Naive thymus-derived CD8-positive, alpha-beta T cell (primary cell): Measurements from ENCODE around the gene SRSF4. TPM values are rescaled to one million over a fixed set of nuclear protein-coding genes. Genes with fewer than 3 reads are reported as not detected.
A peak's percentile ranks its signal among the peaks of the same experiment; 100 is the strongest.

Source experiments
- ATAC-seq, 2 donors: fragments of 150-1000 bp; cut with Tn5 transposase in 1 of 2; sonication (Bioruptor Pico), chemical (Tn5 transposase) in 1 of 2; 1 replicate in 1 of 2; 2 replicates in 1 of 2; pipeline ENCODE4 v1.10.0; 2021; ENCODE audit warnings: mild to moderate bottlenecking in 2 of 2, moderate library complexity in 2 of 2
- POLR2A ChIA-PET: fragments of 350-600 bp; sonication (Branson Sonifier 250); formaldehyde crosslinking; loops from one replicate; lab custom pipeline; 2021; ENCODE audit warnings: antibody characterized with exemption; lab: Charles Lee
- DNase-seq, 10 donors: peaks; one replicate each; pipeline versions ENCODE4 v3.0.0 to v3.0.0-alpha.2; 2020 to 2022
- H3K27ac Mint-ChIP-seq, 10 donors: one replicate each; pipeline ENCODE4 v1.8.0; 2020 to 2022; ENCODE audit warnings: mild to moderate bottlenecking in 10 of 10, mixed read lengths in 10 of 10, moderate library complexity in 4 of 10, inconsistent platforms in 1 of 10
- H3K27me3 Mint-ChIP-seq, 5 donors: one replicate each; pipeline ENCODE4 v1.8.0; 2021 to 2022; ENCODE audit warnings: mixed read lengths in 5 of 5
- H3K36me3 Mint-ChIP-seq, 3 donors: one replicate each; pipeline ENCODE4 v1.8.0; 2020 to 2022; ENCODE audit warnings: mixed read lengths in 3 of 3, mild to moderate bottlenecking in 2 of 3, inconsistent platforms in 1 of 3
- H3K4me1 Mint-ChIP-seq, 4 donors: one replicate each; pipeline ENCODE4 v1.8.0; 2021 to 2022; ENCODE audit warnings: mixed read lengths in 4 of 4
- H3K4me3 Mint-ChIP-seq, 10 donors: one replicate each; pipeline ENCODE4 v1.8.0; 2020 to 2022; ENCODE audit warnings: mild to moderate bottlenecking in 10 of 10, mixed read lengths in 10 of 10, moderate library complexity in 6 of 10, inconsistent platforms in 1 of 10
- H3K9me3 Mint-ChIP-seq, 9 donors: one replicate each; pipeline ENCODE4 v1.8.0; 2020 to 2022; ENCODE audit warnings: mixed read lengths in 9 of 9, mild to moderate bottlenecking in 3 of 9, inconsistent platforms in 1 of 9, moderate library complexity in 1 of 9
- polyA plus RNA-seq, 3 donors: library from polyadenylated mRNA; unstranded; fragments of 300-500 nt; fragmentation: Illumina TruSeq; gene quantifications; one replicate each; pipeline ENCODE4 v1.2.3, GENCODE V29; 2021
- total RNA-seq, 8 experiments: library from RNA in 2 of 8; stranded (reverse) in 2 of 8; gene quantifications; one replicate each; pipeline ENCODE4 v1.2.3 and lab custom pipeline; 2021 to 2026

SRSF4 gene
- total and polyA plus RNA-seq, 5 experiments from 2014 or later, result 73.2 to 104 (median 83.3) TPM

GRCh38 chr1:29213055-29213454, 31.4 kb upstream of the SRSF4 start:
- no peak for DNase-seq
- ATAC-seq, result no peak
- POLR2A ChIA-PET, result no interaction called here
- Mint-ChIP-seq H3K4me1 (peaks cover 0 to 6% (median 2%) of the 10 kb centered on the region in 4 donors), H3K4me3 (no peak overlapping the region), H3K9me3 (no peaks in the 10 kb centered on the region), H3K27ac (peak overlapping the region in 1 of 10 donors; percentile 81), H3K27me3 (no peaks in the 10 kb centered on the region), H3K36me3 (peaks cover 0 to 54% (median 28%) of the 10 kb centered on the region in 3 donors)

DNA sequence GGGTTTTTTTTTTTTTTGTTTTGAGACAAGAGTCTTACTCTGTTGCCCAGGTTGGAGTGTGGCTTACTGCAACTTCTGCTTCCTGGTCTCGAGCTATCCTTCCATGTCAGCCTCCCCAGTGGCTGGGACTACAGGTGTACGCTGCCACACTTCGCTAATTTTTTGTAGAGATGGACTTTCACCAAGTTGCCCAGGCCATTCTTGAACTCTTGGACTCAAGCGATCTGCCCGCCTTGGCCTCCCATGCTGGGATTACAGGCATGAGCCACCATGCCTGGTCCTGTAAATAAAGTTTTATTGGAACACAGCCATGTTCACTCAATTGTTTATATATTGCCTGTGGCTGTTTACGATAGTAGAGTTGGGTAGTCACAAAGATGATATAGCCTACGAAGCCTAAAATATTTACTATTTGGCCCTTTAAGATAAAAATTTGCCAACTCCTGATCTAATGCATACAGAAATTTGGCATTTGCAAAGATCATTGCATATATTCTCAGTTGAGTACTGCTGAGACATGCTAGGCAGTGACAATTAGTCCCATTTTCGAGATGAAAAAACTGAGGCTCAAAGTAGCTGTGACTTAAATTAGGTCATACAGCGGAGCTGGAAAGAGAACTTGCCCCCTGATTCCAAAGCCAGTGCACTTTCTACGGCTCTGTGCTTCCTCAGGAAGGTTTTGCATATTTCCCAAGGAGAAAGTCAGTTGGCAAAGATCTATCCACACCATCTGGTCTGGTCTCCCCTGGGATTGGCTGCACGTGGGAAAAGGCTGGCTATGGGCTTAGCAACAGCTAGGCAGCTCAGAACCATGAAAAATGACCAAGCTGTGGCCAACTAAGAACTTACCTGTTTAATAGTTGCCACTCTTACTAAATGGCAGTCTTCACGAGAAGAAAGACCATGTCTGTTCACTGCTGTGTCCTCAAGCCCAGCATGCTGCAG, 29.7 kb upstream of the SRSF4 start:
- Mint-ChIP-seq H3K4me3 (no peak overlapping the region), H3K27me3 (no peaks in the 10 kb centered on the region), H3K36me3 (peaks cover 0 to 57% (median 28%) of the 10 kb centered on the region in 3 donors), H3K27ac (peak overlapping the region in 1 of 10 donors; percentile 86), H3K4me1 (peaks cover 0 to 6% (median 2%) of the 10 kb centered on the region in 4 donors), H3K9me3 (no peaks in the 10 kb centered on the region)
- DNase-seq (no peak), ATAC-seq (no peak)
- POLR2A ChIA-PET, result no interaction called here

GRCh38 chr1:29210278-29211085, 28.8 kb upstream of the SRSF4 start:
- Mint-ChIP-seq H3K27me3 (no peaks in the 10 kb centered on the region), H3K27ac (no peak overlapping the region), H3K4me3 (no peak overlapping the region), H3K9me3 (no peaks in the 10 kb centered on the region), H3K36me3 (peaks cover 0 to 58% (median 23%) of the 10 kb centered on the region in 3 donors), H3K4me1 (peaks cover 0 to 6% (median 2%) of the 10 kb centered on the region in 4 donors)
- no peak for ATAC-seq
- POLR2A ChIA-PET, result interaction anchor here (0.7 kb wide), 1 partner anchor 23 kb away, joined by 5 read pairs; no protein-coding TSS in a partner anchor
- DNase-seq, result no peak

DNA sequence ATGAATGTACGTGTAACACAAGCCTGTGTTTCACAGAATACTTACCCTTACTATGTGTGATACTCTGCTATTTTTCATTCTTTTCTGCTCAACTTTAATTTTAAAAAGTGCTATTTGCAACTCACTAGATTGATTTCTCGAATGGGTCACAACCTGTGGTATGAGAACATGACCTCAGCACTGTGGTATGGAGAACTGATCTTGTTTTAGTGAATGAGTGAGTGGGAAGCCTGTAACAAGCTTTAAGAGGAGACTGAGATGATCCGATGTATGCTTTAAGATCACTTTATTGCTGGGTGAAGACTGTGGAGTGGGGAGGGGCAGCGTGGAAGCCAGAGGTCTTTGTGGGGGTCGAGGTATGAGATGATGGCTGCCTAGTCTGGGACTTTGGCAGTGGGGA, 27.5 kb upstream of the SRSF4 start:
- DNase-seq, result no peak
- H3K9me3 Mint-ChIP-seq, result no peaks in the 10 kb centered on the region
- peaks cover 0 to 6% (median 2%) of the 10 kb centered on the region in 4 donors for H3K4me1 Mint-ChIP-seq
- no peak overlapping the region for H3K4me3 Mint-ChIP-seq
- H3K27ac Mint-ChIP-seq, result peak overlapping the region in 2 of 10 donors; percentile 3 to 86
- H3K36me3 Mint-ChIP-seq, result peaks cover 0 to 56% (median 17%) of the 10 kb centered on the region in 3 donors
- ATAC-seq, result no peak
- POLR2A ChIA-PET, result no interaction called here
- H3K27me3 Mint-ChIP-seq, result no peaks in the 10 kb centered on the region

DNA sequence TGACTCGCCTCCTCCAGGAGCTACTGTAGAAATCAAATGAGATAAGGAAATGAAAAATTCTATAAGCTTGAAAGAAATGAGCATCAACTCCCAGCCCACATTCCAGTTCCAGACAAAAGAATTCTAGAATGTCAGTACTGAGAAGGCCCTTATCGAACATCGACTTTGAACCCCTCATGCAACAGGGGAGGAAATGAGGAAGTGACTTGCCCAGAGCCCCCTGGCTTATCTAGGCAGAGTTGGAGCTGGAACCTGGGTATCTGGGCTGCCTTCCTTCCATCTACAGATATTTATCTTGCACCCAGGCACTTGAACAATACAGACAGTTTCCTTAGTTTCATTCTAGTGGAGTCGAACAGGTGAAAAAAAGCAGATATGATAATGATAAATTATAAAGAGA, 26.7 kb upstream of the SRSF4 start:
- Mint-ChIP-seq H3K4me1 (peaks cover 0 to 6% (median 2%) of the 10 kb centered on the region in 4 donors), H3K27ac (peak overlapping the region in 2 of 10 donors; percentile 37 to 81), H3K36me3 (peaks cover 0 to 55% (median 14%) of the 10 kb centered on the region in 3 donors), H3K4me3 (no peak overlapping the region), H3K9me3 (no peaks in the 10 kb centered on the region), H3K27me3 (no peaks in the 10 kb centered on the region)
- no peak for DNase-seq
- ATAC-seq, result no peak
- POLR2A ChIA-PET, result no interaction called here

DNA sequence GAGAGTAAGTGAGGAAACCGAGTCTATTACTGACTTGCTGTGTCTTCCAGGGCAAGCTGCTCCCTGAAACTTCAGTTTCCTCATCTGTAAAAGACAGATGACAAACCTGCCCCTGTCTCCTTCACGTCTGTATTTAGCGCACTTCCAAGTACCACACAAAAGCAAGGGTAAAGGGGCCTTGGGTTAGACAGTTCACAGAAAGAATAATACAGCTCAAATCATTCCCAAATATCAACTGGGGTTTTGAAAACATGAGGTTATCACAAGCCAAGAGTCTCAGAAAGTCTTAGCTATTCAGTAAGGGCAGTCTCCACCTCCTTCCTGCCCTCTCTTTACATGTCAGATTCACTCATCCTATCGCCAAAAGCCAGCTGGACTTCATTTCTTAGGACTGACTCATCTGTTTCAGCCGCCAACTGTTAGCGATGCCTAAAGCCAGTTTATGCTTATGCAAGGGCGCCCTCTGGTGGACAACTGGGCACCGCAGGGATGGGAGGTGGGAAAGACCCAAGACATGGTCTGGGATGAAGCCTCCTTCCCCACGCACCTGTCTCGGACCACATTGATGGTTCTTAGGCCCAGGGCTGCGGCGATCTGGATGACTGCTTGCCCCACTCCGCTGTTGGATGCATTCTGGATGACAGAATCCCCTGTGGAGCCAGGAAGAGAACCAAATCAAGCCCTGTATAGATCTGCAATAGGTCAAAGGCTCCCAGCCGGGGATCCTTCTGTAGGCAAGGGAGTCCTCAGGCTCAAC, 21.1 kb upstream of the SRSF4 start:
- peak; percentile 68 to 94 (median 83) for DNase-seq
- no peaks in the 10 kb centered on the region for H3K27me3 Mint-ChIP-seq
- H3K4me3 Mint-ChIP-seq, result no peak overlapping the region
- peaks cover 0 to 46% (median 8%) of the 10 kb centered on the region in 3 donors for H3K36me3 Mint-ChIP-seq
- no peak overlapping the region for H3K27ac Mint-ChIP-seq
- peak; percentile 87 to 96 for ATAC-seq
- peaks cover 0 to 6% (median 3%) of the 10 kb centered on the region in 4 donors for H3K4me1 Mint-ChIP-seq
- H3K9me3 Mint-ChIP-seq, result no peaks in the 10 kb centered on the region
- POLR2A ChIA-PET, result interaction anchor here (0.6 to 1.5 kb wide), 5 partner anchors 21 to 419 kb away, joined by 3 to 7 read pairs (median 5); partner anchors contain the start of gene SRSF4

DNA sequence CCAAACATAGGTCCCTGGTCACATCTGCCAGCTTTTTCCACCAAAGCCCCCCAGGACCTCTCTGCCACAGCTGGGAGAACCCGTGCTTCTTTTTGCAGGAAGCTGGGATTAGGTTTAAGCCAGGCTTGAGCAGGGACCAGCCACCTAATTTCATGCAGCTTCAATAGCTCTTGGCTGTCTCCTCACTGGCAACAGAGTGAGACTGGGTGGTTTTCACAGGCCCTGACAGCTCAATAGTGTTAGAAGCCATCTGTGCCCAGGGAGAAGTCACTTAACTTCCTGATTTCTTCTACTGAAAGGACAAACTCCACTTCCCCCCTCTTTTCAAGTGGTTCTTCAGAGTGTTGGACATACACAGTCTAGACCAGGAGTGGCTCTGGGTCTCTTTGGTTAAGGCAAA, 20.4 kb upstream of the SRSF4 start:
- POLR2A ChIA-PET, result interaction anchor here (0.6 to 1.5 kb wide), 4 partner anchors 20 to 322 kb away, joined by 3 to 7 read pairs (median 5); partner anchors contain the start of gene SRSF4
- Mint-ChIP-seq H3K4me3 (no peak overlapping the region), H3K36me3 (peaks cover 0 to 46% (median 8%) of the 10 kb centered on the region in 3 donors), H3K9me3 (no peaks in the 10 kb centered on the region), H3K4me1 (peaks cover 0 to 6% (median 3%) of the 10 kb centered on the region in 4 donors), H3K27ac (no peak overlapping the region), H3K27me3 (no peaks in the 10 kb centered on the region)
- no peak for ATAC-seq
- no peak for DNase-seq

- ATAC-seq, result no peak
- Mint-ChIP-seq H3K4me1 (peaks cover 0 to 6% (median 3%) of the 10 kb centered on the region in 4 donors), H3K36me3 (peaks cover 0 to 45% (median 8%) of the 10 kb centered on the region in 3 donors), H3K27ac (no peak overlapping the region), H3K9me3 (no peaks in the 10 kb centered on the region), H3K4me3 (no peak overlapping the region), H3K27me3 (no peaks in the 10 kb centered on the region)
- POLR2A ChIA-PET, result interaction anchor here (1.2 to 1.5 kb wide), 2 partner anchors 20 to 317 kb away, joined by 5 to 7 read pairs; partner anchors contain the start of gene SRSF4
- DNase-seq, result no peak
Measured at GRCh38 chr1:29201595-29202051, 19.9 kb upstream of the SRSF4 start.

DNA sequence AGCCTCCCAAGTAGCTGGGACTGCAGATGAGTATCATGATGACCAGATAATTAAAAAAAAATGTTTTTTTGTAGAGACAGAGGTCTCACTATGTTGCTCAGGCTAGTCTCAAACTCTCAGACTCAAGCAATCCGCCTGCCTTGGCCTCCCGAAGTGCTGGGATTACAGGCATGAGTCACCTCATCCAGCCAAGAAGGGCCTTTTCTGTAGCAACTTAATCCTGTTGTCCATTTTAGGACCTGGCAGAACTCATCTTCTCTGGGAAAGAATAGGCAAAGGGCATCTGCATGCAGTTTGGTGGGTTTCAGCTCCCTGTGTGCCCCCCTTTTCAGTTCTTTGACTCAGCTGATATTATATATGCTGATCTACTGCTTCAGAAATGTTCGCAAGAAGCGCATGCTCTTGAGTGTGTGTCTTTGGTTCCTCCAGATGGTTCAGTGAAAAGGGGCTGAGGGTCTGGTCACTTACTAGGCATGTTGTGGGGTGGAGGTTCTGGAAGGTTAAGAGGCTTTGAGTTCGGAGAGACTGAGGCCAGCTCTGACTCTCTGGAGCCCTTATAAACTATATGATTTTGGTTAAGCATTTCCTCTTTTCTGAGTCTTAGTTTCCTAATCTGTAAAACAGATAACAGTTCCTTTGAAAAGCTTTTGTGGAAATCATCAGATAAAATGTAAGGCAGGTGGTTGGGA, 19.4 kb upstream of the SRSF4 start:
- H3K9me3 Mint-ChIP-seq, result no peaks in the 10 kb centered on the region
- H3K4me1 Mint-ChIP-seq, result peaks cover 0 to 6% (median 3%) of the 10 kb centered on the region in 4 donors
- H3K27ac Mint-ChIP-seq, result peak overlapping the region in 1 of 10 donors; percentile 48
- no peak for ATAC-seq
- no peak for DNase-seq
- H3K27me3 Mint-ChIP-seq, result no peaks in the 10 kb centered on the region
- POLR2A ChIA-PET, result interaction anchor here (1.2 kb wide), 1 partner anchor 316 kb away, joined by 5 read pairs; no protein-coding TSS in a partner anchor
- H3K4me3 Mint-ChIP-seq, result no peak overlapping the region
- H3K36me3 Mint-ChIP-seq, result peaks cover 0 to 41% (median 8%) of the 10 kb centered on the region in 3 donors

- ATAC-seq (no peak), DNase-seq (no peak)
- Mint-ChIP-seq H3K36me3 (peaks cover 0 to 41% (median 12%) of the 10 kb centered on the region in 3 donors), H3K27me3 (no peaks in the 10 kb centered on the region), H3K27ac (no peak overlapping the region), H3K4me1 (peaks cover 0 to 5% (median 3%) of the 10 kb centered on the region in 4 donors), H3K9me3 (no peaks in the 10 kb centered on the region), H3K4me3 (no peak overlapping the region)
- POLR2A ChIA-PET, result interaction anchor here (0.6 to 1.4 kb wide), 3 partner anchors 10 to 481 kb away, joined by 3 to 5 read pairs (median 3); partner anchors contain the start of gene SRSF4
Measured at GRCh38 chr1:29197993-29198392, 16.3 kb upstream of the SRSF4 start.

DNA sequence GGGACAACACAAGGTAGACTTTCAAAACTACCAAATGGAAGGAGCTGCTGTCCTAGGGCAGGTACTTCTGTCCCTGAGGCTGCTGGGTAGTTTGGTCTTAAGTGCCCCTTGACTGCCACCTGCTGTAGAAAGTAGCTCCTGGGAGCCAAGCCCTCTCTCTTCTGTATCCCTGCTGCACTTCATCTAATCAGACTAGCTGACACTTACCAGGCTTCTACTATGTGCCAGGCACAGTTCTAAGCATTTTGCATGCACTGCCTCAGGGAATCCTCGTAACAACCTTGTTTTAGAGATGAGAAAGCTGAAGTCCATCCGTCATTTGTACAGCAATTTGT, 15.9 kb upstream of the SRSF4 start:
- Mint-ChIP-seq H3K4me1 (peaks cover 0 to 2% (median under 1%) of the 10 kb centered on the region in 4 donors), H3K27me3 (no peaks in the 10 kb centered on the region), H3K4me3 (no peak overlapping the region), H3K27ac (no peak overlapping the region), H3K9me3 (no peaks in the 10 kb centered on the region), H3K36me3 (peaks cover 0 to 44% (median 12%) of the 10 kb centered on the region in 3 donors)
- POLR2A ChIA-PET, result interaction anchor here (0.6 to 1.4 kb wide), 4 partner anchors 9 to 481 kb away, joined by 3 to 5 read pairs (median 3); partner anchors contain the start of gene SRSF4
- ATAC-seq (peak; percentile 90 to 93), DNase-seq (peak in 7 of 10 donors; percentile 8 to 37 (median 24))
